HCT116 (cell line): ENCODE results near the gene AMOTL1. TPM values are rescaled to one million over a fixed set of nuclear protein-coding genes. Genes with fewer than 3 reads are reported as not detected.

Experiments
- ATAC-seq: fragments of 200-7000 bp; cut with Tn5 transposase; 2 replicates; pipeline ENCODE4 v1.9.1; 2020; ENCODE audit warnings: mild to moderate bottlenecking, moderate library complexity
- Bru-seq: library from RNA; stranded (reverse); fragments of 400-500 nt; gene quantifications from one replicate; lab custom pipeline; 2021; lab: Mats Ljungman, UMichigan
- BruChase-seq, 2 experiments: library from RNA; stranded (reverse); fragments of 400-500 nt; gene quantifications; one replicate each; lab custom pipeline; 2021; lab: Mats Ljungman, UMichigan
- BruUV-seq: library from RNA; stranded (reverse); fragments of 400-500 nt; replicated peaks from 2 replicates; lab custom pipeline; 2021; lab: Mats Ljungman, UMichigan
- CTCF ChIA-PET: fragments of 300-600 bp; sonication (Branson Sonifier 250); formaldehyde crosslinking; loops from one replicate; lab custom pipeline; 2021; ENCODE audit warnings: antibody characterized with exemption; lab: Charles Lee
- POLR2A ChIA-PET: fragments of 300-600, 350-600 bp; sonication (Branson Sonifier 250); formaldehyde crosslinking; loops from one replicate; lab custom pipeline; 2021; ENCODE audit warnings: antibody characterized with exemption; lab: Charles Lee
- RAD21 ChIA-PET, 2 experiments: fragments of 300-600 bp; sonication (Branson Sonifier 250); formaldehyde crosslinking; loops; one replicate each; lab custom pipeline; 2023; ENCODE audit warnings: low total read pairs in 2 of 2; ENCODE audit not compliant: uncharacterized antibody in 2 of 2, unreplicated experiment in 2 of 2, low non-redundant PET in 1 of 2; lab: Charles Lee
- DNase-seq: peaks from one replicate; pipeline ENCODE4 v3.0.0-alpha.2; 2010; ENCODE audit warnings: low read depth, low spot score
- H2AFZ ChIP-seq: fragments of 200-600 bp; shearing (Covaris generic), sonication (generic); 2 replicates; pipeline ENCODE4 v1.6.1; 2017; ENCODE audit warnings: low read depth, mixed run types, mixed read lengths, antibody characterized with exemption, low read length; ENCODE audit not compliant: poor library complexity, severe bottlenecking
- H3K27ac ChIP-seq: 2 replicates; pipeline ENCODE4 v1.5.1; 2012; ENCODE audit warnings: low read depth, low read length
- H3K27me3 ChIP-seq: fragments of 200-600 bp; sonication (generic); 2 replicates; pipeline ENCODE4 v1.6.1; 2016; ENCODE audit warnings: mixed run types, low read length, mixed read lengths; ENCODE audit not compliant: insufficient read depth
- H3K36me3 ChIP-seq, 2 experiments: fragments of 200-500 bp in 1 of 2; fragments of 200-600 bp in 1 of 2; sonication (Bioruptor generic) in 1 of 2; sonication (generic) in 1 of 2; 2 replicates each; pipeline versions ENCODE4 v1.5.1 to v1.6.1; 2014 to 2016; ENCODE audit warnings: low read length in 2 of 2, inconsistent platforms in 1 of 2, mixed read lengths in 1 of 2, mixed run types in 1 of 2; ENCODE audit not compliant: insufficient read depth in 2 of 2, control insufficient read depth in 1 of 2
- H3K4me1 ChIP-seq, 2 experiments: fragments of 200-600 bp in 1 of 2; sonication (generic) in 1 of 2; 2 replicates each; pipeline versions ENCODE4 v1.5.1 to v1.6.1; 2012 to 2017; ENCODE audit warnings: low read length in 2 of 2, inconsistent platforms in 1 of 2, mild to moderate bottlenecking in 1 of 2, mixed read lengths in 1 of 2, mixed run types in 1 of 2, moderate library complexity in 1 of 2; ENCODE audit not compliant: insufficient read depth in 2 of 2, control insufficient read depth in 1 of 2
- H3K4me2 ChIP-seq: fragments of 200-600 bp; sonication (generic); 2 replicates; pipeline ENCODE4 v1.6.1; 2017; ENCODE audit warnings: mixed run types, low read length, mixed read lengths
- H3K4me3 ChIP-seq, 2 experiments: fragments of 200-600 bp in 1 of 2; sonication (generic) in 1 of 2; replicated peaks in 1 of 2; 2 replicates each; pipeline ENCODE4 v1.5.1; 2011 to 2016; ENCODE audit warnings: low read length in 2 of 2, control low read depth in 1 of 2, low read depth in 1 of 2, mild to moderate bottlenecking in 1 of 2, mixed read lengths in 1 of 2, mixed run types in 1 of 2
- H3K79me2 ChIP-seq: fragments of 200-600 bp; sonication (generic); 2 replicates; pipeline ENCODE4 v1.6.1; 2017; ENCODE audit warnings: mild to moderate bottlenecking, mixed run types, low read length, moderate library complexity, mixed read lengths; ENCODE audit not compliant: insufficient read depth
- H3K9ac ChIP-seq: fragments of 200-600 bp; sonication (generic); 2 replicates; pipeline ENCODE4 v1.6.1; 2016; ENCODE audit warnings: low read length, mixed read lengths
- H3K9me2 ChIP-seq: fragments of 200-600 bp; sonication (generic), shearing (Covaris generic); 2 replicates; pipeline ENCODE4 v1.6.1; 2017; ENCODE audit warnings: mixed run types, mild to moderate bottlenecking, moderate library complexity; ENCODE audit not compliant: insufficient read depth
- H3K9me3 ChIP-seq, 2 experiments: fragments of 200-500 bp in 1 of 2; fragments of 200-600 bp in 1 of 2; sonication (Bioruptor generic) in 1 of 2; sonication (generic) in 1 of 2; 2 replicates each; pipeline ENCODE4 v1.6.1; 2014 to 2017; ENCODE audit warnings: low read length in 2 of 2, mixed read lengths in 2 of 2, inconsistent platforms in 1 of 2, low read depth in 1 of 2, mild to moderate bottlenecking in 1 of 2, mixed run types in 1 of 2, moderate library complexity in 1 of 2; ENCODE audit not compliant: control insufficient read depth in 1 of 2, insufficient read depth in 1 of 2
- H4K20me1 ChIP-seq: fragments of 200-600 bp; sonication (generic), shearing (Covaris generic); 2 replicates; pipeline ENCODE4 v1.6.1; 2017; ENCODE audit warnings: mixed run types, mild to moderate bottlenecking, moderate library complexity; ENCODE audit not compliant: insufficient read depth
- CBX3 ChIP-seq: IDR thresholded peaks from 2 replicates; pipeline ENCODE4 v1.6.1; 2012; ENCODE audit warnings: low read depth
- EGR1 ChIP-seq: IDR thresholded peaks from 2 replicates; pipeline ENCODE4 v1.6.1; 2012; ENCODE audit warnings: low read depth
- EZH2 ChIP-seq: fragments of 200-600 bp; sonication (generic); IDR thresholded peaks from 2 replicates; pipeline ENCODE4 v1.6.1; 2017; ENCODE audit warnings: antibody characterized with exemption, mixed run types
- EZH2phosphoT487 ChIP-seq: fragments of 200-600 bp; IDR thresholded peaks from 2 replicates; pipeline ENCODE4 v1.6.1; 2018; ENCODE audit warnings: antibody characterized with exemption, borderline replicate concordance
- FOSL1 ChIP-seq: IDR thresholded peaks from 2 replicates; pipeline ENCODE4 v1.6.1; 2012; ENCODE audit warnings: low read depth
- JUND ChIP-seq: IDR thresholded peaks from 2 replicates; pipeline ENCODE4 v1.6.1; 2012
- MAX ChIP-seq: IDR thresholded peaks from 2 replicates; pipeline ENCODE4 v1.6.1; 2012
- POLR2A ChIP-seq: IDR thresholded peaks from 2 replicates; pipeline ENCODE4 v1.7.0; 2011; ENCODE audit warnings: borderline replicate concordance; ENCODE audit not compliant: insufficient read depth, insufficient read length; ENCODE audit errors: extremely low read depth
- POLR2AphosphoS5 ChIP-seq: IDR thresholded peaks from 2 replicates; pipeline ENCODE4 v1.6.1; 2011; ENCODE audit warnings: mild to moderate bottlenecking, low read depth, low read length, moderate library complexity
- RAD21 ChIP-seq: IDR thresholded peaks from 2 replicates; pipeline ENCODE4 v1.6.1; 2012; ENCODE audit warnings: low read depth, mild to moderate bottlenecking
- SIN3A ChIP-seq: IDR thresholded peaks from 2 replicates; pipeline ENCODE4 v1.6.1; 2012; ENCODE audit warnings: low read depth
- SP1 ChIP-seq: IDR thresholded peaks from 2 replicates; pipeline ENCODE4 v1.6.1; 2012; ENCODE audit warnings: low read depth
- YY1 ChIP-seq: IDR thresholded peaks from 2 replicates; pipeline ENCODE4 v1.6.1; 2011; ENCODE audit warnings: low read length, low read depth, moderate library complexity, mild to moderate bottlenecking; ENCODE audit not compliant: insufficient replicate concordance; ENCODE audit errors: extremely low read depth
- ZBTB33 ChIP-seq: IDR thresholded peaks from 2 replicates; pipeline ENCODE4 v1.6.1; 2011; ENCODE audit warnings: mild to moderate bottlenecking, low read length, moderate library complexity; ENCODE audit not compliant: insufficient replicate concordance; ENCODE audit errors: extremely low read depth
- ZFX ChIP-seq: fragments of 450-650 bp; IDR thresholded peaks from 2 replicates; pipeline ENCODE4 v1.6.1; 2017
- ZNF274 ChIP-seq: fragments of 200-500 bp; sonication (Bioruptor generic); IDR thresholded peaks from 2 replicates; pipeline ENCODE4 v1.6.1; 2014; ENCODE audit warnings: mild to moderate bottlenecking, low read depth, low read length, inconsistent platforms
- intact Hi-C: fragments of 100-400 bp; cut with micrococcal nuclease; formaldehyde crosslinking; loops from 2 replicates; pipeline ENCODE4 v1.10.0; 2022
- long read RNA-seq: library from polyadenylated mRNA; unstranded; transcript quantifications from one replicate; pipeline ENCODE4 v2.0.0, GENCODE V29; 2021; ENCODE audit not compliant: unreplicated experiment
- polyA plus RNA-seq: library from polyadenylated mRNA; unstranded; fragments of >200 nt; gene quantifications from 2 replicates; pipeline ENCODE4 v1.2.1, GENCODE V29; 2012; ENCODE audit warnings: missing spikeins
- total RNA-seq: library from RNA; stranded (reverse); gene quantifications from one replicate; pipeline ENCODE4 v1.2.1, GENCODE V29; 2021; ENCODE audit not compliant: unreplicated experiment

AMOTL1 gene
- total RNA-seq (27.6 TPM), Bru-seq, nascent RNA (percentile 76 among the genes with signal in this experiment), BruChase-seq, experiment 1, labeled RNA remaining after a 6-hour chase (percentile 72 among the genes with signal in this experiment), BruChase-seq, experiment 2, labeled RNA remaining after a 2-hour chase (percentile 73 among the genes with signal in this experiment)
- polyA plus RNA-seq = 8.8 and 9.6 TPM in 2 replicates
- long read RNA-seq, full-length matches to known transcripts = 11 of 50 reads
- long read RNA-seq, partial matches to known transcripts = 13 of 50 reads
- long read RNA-seq, other reads (novel, unspliced or antisense) = 26 of 50 reads

- BruUV-seq = no TSS peak
- intact Hi-C loops = loop anchor here (10.0 kb wide), 1 partner anchor 387 kb away; no protein-coding TSS in a partner anchor
- CTCF ChIA-PET = interaction anchor here (2.3 kb wide), 1 partner anchor 144 kb away, joined by 6 read pairs; no protein-coding TSS in a partner anchor
- peak within 1 kb of the TSS; percentile 82 for H3K4me2 ChIP-seq
- TF ChIP-seq POLR2AphosphoS5 (peak; percentile 77), JUND (peak; percentile 32), EZH2 (no peak), RAD21 (peak; percentile 27; the same call in 1 of the 2 replicates), CBX3 (peak; percentile 49; the same call in 1 of the 2 replicates), ZNF274 (no peak), ZBTB33 (no peak), FOSL1 (peak; percentile 83), MAX (peak; percentile 52), POLR2A (peak; percentile 21), SIN3A (peak; percentile 49; the same call in 1 of the 2 replicates), EGR1 (peak; percentile 91), ZFX (no peak), YY1 (no peak), EZH2phosphoT487 (no peak), SP1 (peak; percentile 82)
- H2AFZ ChIP-seq = peak within 1 kb of the TSS; percentile 56
- RAD21 ChIA-PET = interaction anchor here (0.7 to 1.1 kb wide), 3 partner anchors 121 to 145 kb away, joined by 3 to 5 read pairs (median 3); no protein-coding TSS in a partner anchor
- H3K4me3 ChIP-seq = peak within 1 kb of the TSS; percentile 61 to 67
- no peaks in the 10 kb centered on the region for H3K36me3 ChIP-seq
- H3K9me2 ChIP-seq = no peaks in the 10 kb centered on the region
- POLR2A ChIA-PET = interaction anchor here (0.8 kb wide), 1 partner anchor 21 kb away, joined by 3 read pairs; no protein-coding TSS in a partner anchor
- H3K9me3 ChIP-seq = no peaks in the 10 kb centered on the region
- peak within 1 kb of the TSS; percentile 76 for H3K9ac ChIP-seq
- peak within 1 kb of the TSS; percentile 68 for H3K27ac ChIP-seq
- H4K20me1 ChIP-seq = no peaks in the 10 kb centered on the region
- ATAC-seq (peak; percentile 89), DNase-seq (peak; percentile 65)
- H3K79me2 ChIP-seq = peaks cover 42% of the 10 kb centered on the region
- H3K4me1 ChIP-seq = peaks cover 5 to 23% of the 10 kb centered on the region in 2 experiments; a peak in 3 of 4 replicates
- H3K27me3 ChIP-seq = no peaks in the 10 kb centered on the region
Measured at GRCh38 chr11:94767701-94768601, at the start of gene AMOTL1. Gene AMOTL1 (plus strand): TSS chr11:94768356. CDS start chr11:94768512, 156 bp downstream.
